ENCODE data around the gene DHRSX. TPM values are rescaled to one million over a fixed set of nuclear protein-coding genes. Genes with fewer than 3 reads are reported as not detected.

Gene DHRSX
- total and polyA plus RNA-seq, 9 of the 15 experiments (the other 6 are each of a cell fraction or from before 2014, with no cell fraction given): 0.59 to 11.0 (median 6.2) TPM

- BruUV-seq (replicated peaks): no TSS peak
- in situ Hi-C loops (cut with MboI): no loop called here
- H3K9me3 ChIP-seq (replicated peaks; ENCODE audit: control insufficient read depth, insufficient read depth, low read depth, low read length): peaks cover 4% of the 10 kb centered on the region
- TF ChIP-seq, protein P1, sequence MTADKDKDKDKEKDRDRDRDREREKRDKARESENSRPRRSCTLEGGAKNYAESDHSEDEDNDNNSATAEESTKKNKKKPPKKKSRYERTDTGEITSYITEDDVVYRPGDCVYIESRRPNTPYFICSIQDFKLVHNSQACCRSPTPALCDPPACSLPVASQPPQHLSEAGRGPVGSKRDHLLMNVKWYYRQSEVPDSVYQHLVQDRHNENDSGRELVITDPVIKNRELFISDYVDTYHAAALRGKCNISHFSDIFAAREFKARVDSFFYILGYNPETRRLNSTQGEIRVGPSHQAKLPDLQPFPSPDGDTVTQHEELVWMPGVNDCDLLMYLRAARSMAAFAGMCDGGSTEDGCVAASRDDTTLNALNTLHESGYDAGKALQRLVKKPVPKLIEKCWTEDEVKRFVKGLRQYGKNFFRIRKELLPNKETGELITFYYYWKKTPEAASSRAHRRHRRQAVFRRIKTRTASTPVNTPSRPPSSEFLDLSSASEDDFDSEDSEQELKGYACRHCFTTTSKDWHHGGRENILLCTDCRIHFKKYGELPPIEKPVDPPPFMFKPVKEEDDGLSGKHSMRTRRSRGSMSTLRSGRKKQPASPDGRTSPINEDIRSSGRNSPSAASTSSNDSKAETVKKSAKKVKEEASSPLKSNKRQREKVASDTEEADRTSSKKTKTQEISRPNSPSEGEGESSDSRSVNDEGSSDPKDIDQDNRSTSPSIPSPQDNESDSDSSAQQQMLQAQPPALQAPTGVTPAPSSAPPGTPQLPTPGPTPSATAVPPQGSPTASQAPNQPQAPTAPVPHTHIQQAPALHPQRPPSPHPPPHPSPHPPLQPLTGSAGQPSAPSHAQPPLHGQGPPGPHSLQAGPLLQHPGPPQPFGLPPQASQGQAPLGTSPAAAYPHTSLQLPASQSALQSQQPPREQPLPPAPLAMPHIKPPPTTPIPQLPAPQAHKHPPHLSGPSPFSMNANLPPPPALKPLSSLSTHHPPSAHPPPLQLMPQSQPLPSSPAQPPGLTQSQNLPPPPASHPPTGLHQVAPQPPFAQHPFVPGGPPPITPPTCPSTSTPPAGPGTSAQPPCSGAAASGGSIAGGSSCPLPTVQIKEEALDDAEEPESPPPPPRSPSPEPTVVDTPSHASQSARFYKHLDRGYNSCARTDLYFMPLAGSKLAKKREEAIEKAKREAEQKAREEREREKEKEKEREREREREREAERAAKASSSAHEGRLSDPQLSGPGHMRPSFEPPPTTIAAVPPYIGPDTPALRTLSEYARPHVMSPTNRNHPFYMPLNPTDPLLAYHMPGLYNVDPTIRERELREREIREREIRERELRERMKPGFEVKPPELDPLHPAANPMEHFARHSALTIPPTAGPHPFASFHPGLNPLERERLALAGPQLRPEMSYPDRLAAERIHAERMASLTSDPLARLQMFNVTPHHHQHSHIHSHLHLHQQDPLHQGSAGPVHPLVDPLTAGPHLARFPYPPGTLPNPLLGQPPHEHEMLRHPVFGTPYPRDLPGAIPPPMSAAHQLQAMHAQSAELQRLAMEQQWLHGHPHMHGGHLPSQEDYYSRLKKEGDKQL (CRISPR knock-in tag; IDR thresholded peaks at IDR 0.05; ENCODE audit: borderline replicate concordance): no peak
- no peak for TF ChIP-seq XRCC3 (IDR thresholded peaks at IDR 0.05)
- TF ChIP-seq, protein P2, sequence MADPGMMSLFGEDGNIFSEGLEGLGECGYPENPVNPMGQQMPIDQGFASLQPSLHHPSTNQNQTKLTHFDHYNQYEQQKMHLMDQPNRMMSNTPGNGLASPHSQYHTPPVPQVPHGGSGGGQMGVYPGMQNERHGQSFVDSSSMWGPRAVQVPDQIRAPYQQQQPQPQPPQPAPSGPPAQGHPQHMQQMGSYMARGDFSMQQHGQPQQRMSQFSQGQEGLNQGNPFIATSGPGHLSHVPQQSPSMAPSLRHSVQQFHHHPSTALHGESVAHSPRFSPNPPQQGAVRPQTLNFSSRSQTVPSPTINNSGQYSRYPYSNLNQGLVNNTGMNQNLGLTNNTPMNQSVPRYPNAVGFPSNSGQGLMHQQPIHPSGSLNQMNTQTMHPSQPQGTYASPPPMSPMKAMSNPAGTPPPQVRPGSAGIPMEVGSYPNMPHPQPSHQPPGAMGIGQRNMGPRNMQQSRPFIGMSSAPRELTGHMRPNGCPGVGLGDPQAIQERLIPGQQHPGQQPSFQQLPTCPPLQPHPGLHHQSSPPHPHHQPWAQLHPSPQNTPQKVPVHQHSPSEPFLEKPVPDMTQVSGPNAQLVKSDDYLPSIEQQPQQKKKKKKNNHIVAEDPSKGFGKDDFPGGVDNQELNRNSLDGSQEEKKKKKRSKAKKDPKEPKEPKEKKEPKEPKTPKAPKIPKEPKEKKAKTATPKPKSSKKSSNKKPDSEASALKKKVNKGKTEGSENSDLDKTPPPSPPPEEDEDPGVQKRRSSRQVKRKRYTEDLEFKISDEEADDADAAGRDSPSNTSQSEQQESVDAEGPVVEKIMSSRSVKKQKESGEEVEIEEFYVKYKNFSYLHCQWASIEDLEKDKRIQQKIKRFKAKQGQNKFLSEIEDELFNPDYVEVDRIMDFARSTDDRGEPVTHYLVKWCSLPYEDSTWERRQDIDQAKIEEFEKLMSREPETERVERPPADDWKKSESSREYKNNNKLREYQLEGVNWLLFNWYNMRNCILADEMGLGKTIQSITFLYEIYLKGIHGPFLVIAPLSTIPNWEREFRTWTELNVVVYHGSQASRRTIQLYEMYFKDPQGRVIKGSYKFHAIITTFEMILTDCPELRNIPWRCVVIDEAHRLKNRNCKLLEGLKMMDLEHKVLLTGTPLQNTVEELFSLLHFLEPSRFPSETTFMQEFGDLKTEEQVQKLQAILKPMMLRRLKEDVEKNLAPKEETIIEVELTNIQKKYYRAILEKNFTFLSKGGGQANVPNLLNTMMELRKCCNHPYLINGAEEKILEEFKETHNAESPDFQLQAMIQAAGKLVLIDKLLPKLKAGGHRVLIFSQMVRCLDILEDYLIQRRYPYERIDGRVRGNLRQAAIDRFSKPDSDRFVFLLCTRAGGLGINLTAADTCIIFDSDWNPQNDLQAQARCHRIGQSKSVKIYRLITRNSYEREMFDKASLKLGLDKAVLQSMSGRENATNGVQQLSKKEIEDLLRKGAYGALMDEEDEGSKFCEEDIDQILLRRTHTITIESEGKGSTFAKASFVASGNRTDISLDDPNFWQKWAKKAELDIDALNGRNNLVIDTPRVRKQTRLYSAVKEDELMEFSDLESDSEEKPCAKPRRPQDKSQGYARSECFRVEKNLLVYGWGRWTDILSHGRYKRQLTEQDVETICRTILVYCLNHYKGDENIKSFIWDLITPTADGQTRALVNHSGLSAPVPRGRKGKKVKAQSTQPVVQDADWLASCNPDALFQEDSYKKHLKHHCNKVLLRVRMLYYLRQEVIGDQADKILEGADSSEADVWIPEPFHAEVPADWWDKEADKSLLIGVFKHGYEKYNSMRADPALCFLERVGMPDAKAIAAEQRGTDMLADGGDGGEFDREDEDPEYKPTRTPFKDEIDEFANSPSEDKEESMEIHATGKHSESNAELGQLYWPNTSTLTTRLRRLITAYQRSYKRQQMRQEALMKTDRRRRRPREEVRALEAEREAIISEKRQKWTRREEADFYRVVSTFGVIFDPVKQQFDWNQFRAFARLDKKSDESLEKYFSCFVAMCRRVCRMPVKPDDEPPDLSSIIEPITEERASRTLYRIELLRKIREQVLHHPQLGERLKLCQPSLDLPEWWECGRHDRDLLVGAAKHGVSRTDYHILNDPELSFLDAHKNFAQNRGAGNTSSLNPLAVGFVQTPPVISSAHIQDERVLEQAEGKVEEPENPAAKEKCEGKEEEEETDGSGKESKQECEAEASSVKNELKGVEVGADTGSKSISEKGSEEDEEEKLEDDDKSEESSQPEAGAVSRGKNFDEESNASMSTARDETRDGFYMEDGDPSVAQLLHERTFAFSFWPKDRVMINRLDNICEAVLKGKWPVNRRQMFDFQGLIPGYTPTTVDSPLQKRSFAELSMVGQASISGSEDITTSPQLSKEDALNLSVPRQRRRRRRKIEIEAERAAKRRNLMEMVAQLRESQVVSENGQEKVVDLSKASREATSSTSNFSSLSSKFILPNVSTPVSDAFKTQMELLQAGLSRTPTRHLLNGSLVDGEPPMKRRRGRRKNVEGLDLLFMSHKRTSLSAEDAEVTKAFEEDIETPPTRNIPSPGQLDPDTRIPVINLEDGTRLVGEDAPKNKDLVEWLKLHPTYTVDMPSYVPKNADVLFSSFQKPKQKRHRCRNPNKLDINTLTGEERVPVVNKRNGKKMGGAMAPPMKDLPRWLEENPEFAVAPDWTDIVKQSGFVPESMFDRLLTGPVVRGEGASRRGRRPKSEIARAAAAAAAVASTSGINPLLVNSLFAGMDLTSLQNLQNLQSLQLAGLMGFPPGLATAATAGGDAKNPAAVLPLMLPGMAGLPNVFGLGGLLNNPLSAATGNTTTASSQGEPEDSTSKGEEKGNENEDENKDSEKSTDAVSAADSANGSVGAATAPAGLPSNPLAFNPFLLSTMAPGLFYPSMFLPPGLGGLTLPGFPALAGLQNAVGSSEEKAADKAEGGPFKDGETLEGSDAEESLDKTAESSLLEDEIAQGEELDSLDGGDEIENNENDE (IDR thresholded peaks at IDR 0.05; ENCODE audit: low read depth, low read length): no peak
- no peak for TF ChIP-seq HDAC3 (IDR thresholded peaks at IDR 0.05; ENCODE audit: borderline replicate concordance, partially characterized antibody)
- TF ChIP-seq STAG1 (CRISPR knock-in tag; IDR thresholded peaks at IDR 0.05; ENCODE audit: borderline replicate concordance): no peak
- no peak for TF ChIP-seq BMI1 (IDR thresholded peaks at IDR 0.05; ENCODE audit: low read length)
Measured at GRCh38 chrX:2184089-2184488, 316.7 kb downstream of the DHRSX start.

More at GRCh38 chrX:2184089-2184488, 316.7 kb downstream of the DHRSX start:
- Histone ChIP-seq H3K36me3 (ENCODE audit: control insufficient read depth, insufficient read depth, low read length) (no peaks in the 10 kb centered on the region), H4K20me1 (replicated peaks; ENCODE audit: control insufficient read depth, insufficient read depth, low read length) (no peaks in the 10 kb centered on the region), H3K4me2 (ENCODE audit: insufficient read depth, low read length) (no peak overlapping the region), H3K27me3 (ENCODE audit: control insufficient read depth in 2 of 2, insufficient read depth in 2 of 2, low read length in 2 of 2) (no peaks in the 10 kb centered on the region; a peak in 1 of 5 replicates), H3K79me2 (ENCODE audit: control insufficient read depth, insufficient read depth, low read length) (no peaks in the 10 kb centered on the region), H3K27ac (ENCODE audit: extremely low read depth, low read depth, low read length) (no peak overlapping the region), H3K4me3 (no peak overlapping the region), H3K9ac (ENCODE audit: insufficient read depth in 1 of 2, low read depth in 2 of 2, low read length in 2 of 2) (no peak overlapping the region), H3K9me1 (ENCODE audit: control insufficient read depth, insufficient read depth, low read length) (no peaks in the 10 kb centered on the region), H3K4me1 (replicated peaks in 1 of 2; ENCODE audit: control insufficient read depth in 2 of 2, insufficient read depth in 2 of 2, low read length in 2 of 2) (peaks cover 5 to 9% of the 10 kb centered on the region in 2 experiments; a peak in 3 of 5 replicates), H2AFZ (ENCODE audit: low read depth, low read length) (no peak overlapping the region)
- WGBS (ENCODE audit: insufficient coverage, low coverage, missing lambda C conversion rate): 0% methylated on average over 1 of the region's 1 CpG
- no peak for ATAC-seq
- no peak for FAIRE-seq
- intact Hi-C loops (cut with micrococcal nuclease): no loop called here
- ChIA-PET POLR2A (no interaction called here), CTCF (ENCODE audit: low intra/inter-chr PET ratio) (no interaction called here)
- no peak for DNase-seq (ENCODE audit: extremely low read depth in 1 of 4, low spot score in 3 of 4)
